OCI-LY1 (cell line): ENCODE measurements around the gene CTIF.

Experiments used
- H2AFZ ChIP-seq: fragments of 200-600 bp; sonication (generic), shearing (Covaris generic); 2 replicates; pipeline ENCODE4 v1.6.0; 2014; ENCODE audit warnings: antibody characterized with exemption, mild to moderate bottlenecking, low read length
- H3F3A ChIP-seq: fragments of 200-600 bp; sonication (generic), shearing (Covaris generic); 2 replicates; pipeline ENCODE4 v1.6.0; 2014; ENCODE audit warnings: mild to moderate bottlenecking, antibody characterized with exemption, low read length, moderate library complexity; ENCODE audit not compliant: insufficient read depth
- H3K27ac ChIP-seq: fragments of 200-600 bp; sonication (generic); 2 replicates; pipeline ENCODE4 v1.5.1; 2014; ENCODE audit warnings: low read length, mixed run types, mild to moderate bottlenecking, low read depth; ENCODE audit not compliant: poor library complexity, severe bottlenecking
- H3K27me3 ChIP-seq: fragments of 200-600 bp; sonication (generic); 2 replicates; pipeline ENCODE4 v1.6.0; 2014; ENCODE audit warnings: antibody characterized with exemption, mild to moderate bottlenecking, low read length, moderate library complexity; ENCODE audit not compliant: insufficient read depth
- H3K36me3 ChIP-seq: fragments of 200-600 bp; sonication (generic); 2 replicates; pipeline ENCODE4 v1.6.1; 2014; ENCODE audit warnings: mild to moderate bottlenecking, antibody characterized with exemption, low read length, moderate library complexity, mixed read lengths; ENCODE audit not compliant: insufficient read depth
- H3K4me1 ChIP-seq: fragments of 200-600 bp; sonication (generic); 2 replicates; pipeline ENCODE4 v1.5.1; 2014; ENCODE audit warnings: mild to moderate bottlenecking, low read length, moderate library complexity; ENCODE audit not compliant: insufficient read depth, severe bottlenecking
- H3K4me2 ChIP-seq: fragments of 200-600 bp; sonication (generic), shearing (Covaris generic); 2 replicates; pipeline ENCODE4 v1.6.1; 2014; ENCODE audit warnings: low read length
- H3K4me3 ChIP-seq: fragments of 200-600 bp; sonication (generic); 2 replicates; pipeline ENCODE4 v1.5.1; 2014; ENCODE audit warnings: low read length, low read depth, mild to moderate bottlenecking, mixed read lengths; ENCODE audit not compliant: poor library complexity, severe bottlenecking
- H3K79me2 ChIP-seq: fragments of 200-600 bp; shearing (Covaris generic); 2 replicates; pipeline ENCODE4 v1.6.1; 2016; ENCODE audit warnings: mixed run types, low read length, mixed read lengths; ENCODE audit not compliant: insufficient read depth
- H3K9ac ChIP-seq: fragments of 200-600 bp; sonication (generic), shearing (Covaris generic); 2 replicates; pipeline ENCODE4 v1.6.1; 2014; ENCODE audit warnings: mild to moderate bottlenecking, low read length, mixed read lengths
- H3K9me2 ChIP-seq: fragments of 200-600 bp; sonication (generic), shearing (Covaris generic); 2 replicates; pipeline ENCODE4 v1.6.1; 2014; ENCODE audit warnings: low read depth, mild to moderate bottlenecking, low read length, mixed read lengths
- H3K9me3 ChIP-seq: fragments of 200-600 bp; shearing (Covaris generic); 2 replicates; pipeline ENCODE4 v1.6.1; 2014; ENCODE audit warnings: low read length, mixed read lengths
- H4K20me1 ChIP-seq: fragments of 200-600 bp; sonication (generic), shearing (Covaris generic); 2 replicates; pipeline ENCODE4 v1.6.0; 2016; ENCODE audit warnings: mild to moderate bottlenecking, low read length; ENCODE audit not compliant: insufficient read depth
- EZH2 ChIP-seq: fragments of 200-600 bp; sonication (generic), shearing (Covaris generic); IDR thresholded peaks from 2 replicates; pipeline ENCODE4 v1.8.0; 2017; ENCODE audit warnings: borderline replicate concordance, mixed run types, mild to moderate bottlenecking, antibody characterized with exemption, low read length, moderate library complexity, mixed read lengths
- TF ChIP-seq, protein P1 (sequence below): fragments of 200-600 bp; sonication (generic), shearing (Covaris generic); IDR thresholded peaks from 2 replicates; pipeline ENCODE4 v1.5.1; 2017; ENCODE audit warnings: mild to moderate bottlenecking, antibody characterized with exemption, low read length, moderate library complexity, mixed read lengths

CTIF gene

DNA sequence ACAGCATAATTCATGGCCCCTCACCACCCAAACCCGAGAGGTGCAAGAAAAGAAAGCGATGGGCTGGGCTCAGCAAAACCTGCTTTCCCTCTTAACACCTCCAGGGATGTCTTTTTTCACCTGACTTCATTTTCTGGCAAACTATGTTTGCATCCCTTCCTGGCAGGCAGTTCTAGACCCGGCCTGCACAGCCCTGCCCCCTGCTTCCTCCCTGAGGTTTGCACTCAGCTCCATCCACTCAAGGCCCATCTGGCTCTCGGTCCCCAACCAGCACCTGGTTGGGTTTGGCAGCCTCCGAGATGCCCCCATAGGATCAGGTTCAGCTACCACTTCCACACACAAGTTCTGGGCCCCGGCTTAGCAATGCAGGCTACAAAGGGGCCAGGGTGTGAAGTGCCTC is 226.2 kb downstream of the CTIF start:
- Histone ChIP-seq H3F3A (no peaks in the 10 kb centered on the region), H3K9ac (no peak overlapping the region), H3K4me2 (no peak overlapping the region), H3K79me2 (no peaks in the 10 kb centered on the region), H4K20me1 (no peaks in the 10 kb centered on the region), H3K9me3 (no peaks in the 10 kb centered on the region), H3K27me3 (no peaks in the 10 kb centered on the region), H2AFZ (no peak overlapping the region), H3K4me1 (no peaks in the 10 kb centered on the region), H3K9me2 (no peaks in the 10 kb centered on the region), H3K27ac (no peak overlapping the region), H3K36me3 (no peaks in the 10 kb centered on the region), H3K4me3 (no peak overlapping the region)
- TF ChIP-seq, protein P1, sequence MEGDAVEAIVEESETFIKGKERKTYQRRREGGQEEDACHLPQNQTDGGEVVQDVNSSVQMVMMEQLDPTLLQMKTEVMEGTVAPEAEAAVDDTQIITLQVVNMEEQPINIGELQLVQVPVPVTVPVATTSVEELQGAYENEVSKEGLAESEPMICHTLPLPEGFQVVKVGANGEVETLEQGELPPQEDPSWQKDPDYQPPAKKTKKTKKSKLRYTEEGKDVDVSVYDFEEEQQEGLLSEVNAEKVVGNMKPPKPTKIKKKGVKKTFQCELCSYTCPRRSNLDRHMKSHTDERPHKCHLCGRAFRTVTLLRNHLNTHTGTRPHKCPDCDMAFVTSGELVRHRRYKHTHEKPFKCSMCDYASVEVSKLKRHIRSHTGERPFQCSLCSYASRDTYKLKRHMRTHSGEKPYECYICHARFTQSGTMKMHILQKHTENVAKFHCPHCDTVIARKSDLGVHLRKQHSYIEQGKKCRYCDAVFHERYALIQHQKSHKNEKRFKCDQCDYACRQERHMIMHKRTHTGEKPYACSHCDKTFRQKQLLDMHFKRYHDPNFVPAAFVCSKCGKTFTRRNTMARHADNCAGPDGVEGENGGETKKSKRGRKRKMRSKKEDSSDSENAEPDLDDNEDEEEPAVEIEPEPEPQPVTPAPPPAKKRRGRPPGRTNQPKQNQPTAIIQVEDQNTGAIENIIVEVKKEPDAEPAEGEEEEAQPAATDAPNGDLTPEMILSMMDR = no peak
- no peak for TF ChIP-seq EZH2

DNA sequence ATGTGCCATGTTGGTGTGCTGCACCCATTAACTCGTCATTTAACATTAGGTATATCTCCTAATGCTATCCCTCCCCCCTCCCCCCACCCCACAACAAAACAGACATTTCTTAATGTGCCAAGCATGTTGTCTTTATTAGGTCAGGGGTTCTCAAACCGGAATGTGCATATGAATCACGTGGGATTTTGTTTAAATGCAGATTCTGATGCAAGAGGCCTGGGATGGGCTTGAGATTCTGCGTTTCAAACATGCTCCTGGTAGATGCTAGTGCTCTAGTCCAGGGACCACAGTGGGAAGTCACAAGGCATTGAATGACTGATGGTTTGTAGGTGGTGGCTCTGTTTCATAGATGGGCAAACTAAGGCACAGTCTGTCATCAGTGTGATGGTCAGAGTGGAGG is 227.2 kb downstream of the CTIF start:
- Histone ChIP-seq H2AFZ (no peak overlapping the region), H3K27ac (no peak overlapping the region), H3K36me3 (no peaks in the 10 kb centered on the region), H3K27me3 (no peaks in the 10 kb centered on the region; the same call in 1 of the 2 replicates), H3K79me2 (no peaks in the 10 kb centered on the region), H4K20me1 (no peaks in the 10 kb centered on the region), H3K4me2 (no peak overlapping the region), H3K9me2 (no peaks in the 10 kb centered on the region), H3F3A (no peaks in the 10 kb centered on the region), H3K4me1 (no peaks in the 10 kb centered on the region), H3K4me3 (no peak overlapping the region), H3K9ac (no peak overlapping the region), H3K9me3 (no peaks in the 10 kb centered on the region)
- no peak for TF ChIP-seq EZH2
- TF ChIP-seq, protein P1 = no peak

DNA sequence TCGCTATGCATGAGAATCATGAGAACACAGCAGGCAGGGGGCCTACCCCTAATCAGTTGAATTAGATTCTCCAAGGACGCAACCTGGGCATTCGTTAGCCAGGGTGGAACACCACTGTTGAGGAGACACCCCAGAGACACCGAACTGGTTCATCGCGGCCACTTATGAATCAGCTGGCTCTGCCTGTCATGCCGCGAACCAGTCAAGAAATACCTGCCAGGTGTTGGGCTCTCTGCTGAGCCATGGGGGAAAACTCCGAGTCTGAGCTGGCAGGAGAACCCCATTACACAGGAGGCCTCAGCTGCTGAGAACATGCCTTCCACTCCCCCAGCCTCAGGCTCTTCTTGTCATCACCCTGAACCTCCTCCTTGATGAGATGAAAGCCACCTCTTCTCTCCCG is 227.7 kb downstream of the CTIF start:
- Histone ChIP-seq H3K4me2 (no peak overlapping the region), H4K20me1 (no peaks in the 10 kb centered on the region), H3K4me1 (no peaks in the 10 kb centered on the region), H3K9ac (no peak overlapping the region), H3K79me2 (no peaks in the 10 kb centered on the region), H3F3A (no peaks in the 10 kb centered on the region), H2AFZ (no peak overlapping the region), H3K9me2 (no peaks in the 10 kb centered on the region), H3K36me3 (no peaks in the 10 kb centered on the region), H3K27ac (no peak overlapping the region), H3K27me3 (no peaks in the 10 kb centered on the region; the same call in 1 of the 2 replicates), H3K4me3 (no peak overlapping the region), H3K9me3 (no peaks in the 10 kb centered on the region)
- TF ChIP-seq, protein P1 = no peak
- no peak for TF ChIP-seq EZH2
